Neural crest cell (in vitro differentiated cells): Measurements from ENCODE around the gene CDK17. TPM values are rescaled to one million over a fixed set of nuclear protein-coding genes. Genes with fewer than 3 reads are reported as not detected.
"Not testable (repeated sequence)": the region's sequence is repeated elsewhere in the genome, so short reads cannot be mapped to it uniquely, and the experiment has no call there.

Experiments used
- DNase-seq: peaks from one replicate; pipeline ENCODE4 v3.0.0; 2021; ENCODE audit warnings: low read depth, mixed read lengths, low spot score
- H3K27ac Mint-ChIP-seq: one replicate; pipeline ENCODE4 v1.8.0; 2021; ENCODE audit warnings: mild to moderate bottlenecking, mixed read lengths; ENCODE audit not compliant: unreplicated experiment
- H3K27me3 Mint-ChIP-seq: 2 replicates; pipeline ENCODE4 v1.8.0; 2021; ENCODE audit warnings: low read depth, mild to moderate bottlenecking, mixed read lengths
- H3K36me3 Mint-ChIP-seq: 2 replicates; pipeline ENCODE4 v1.8.0; 2021; ENCODE audit warnings: low read depth, mild to moderate bottlenecking, mixed read lengths
- H3K4me1 Mint-ChIP-seq: 2 replicates; pipeline ENCODE4 v1.8.0; 2021; ENCODE audit warnings: mixed read lengths
- H3K4me3 Mint-ChIP-seq: one replicate; pipeline ENCODE4 v1.8.0; 2021; ENCODE audit warnings: mild to moderate bottlenecking, mixed read lengths
- H3K9me3 Mint-ChIP-seq: 2 replicates; pipeline ENCODE4 v1.8.0; 2021; ENCODE audit warnings: mixed read lengths
- total RNA-seq: library from RNA; stranded (reverse); gene quantifications from 2 replicates; pipeline ENCODE4 v1.2.1, GENCODE V29; 2021
- TF ChIP-seq, protein P1 (sequence below): fragments of 200-600 bp; sonication (generic); conservative IDR thresholded peaks from 2 replicates; pipeline ENCODE4 v1.5.0; 2021; ENCODE audit warnings: antibody characterized with exemption, mild to moderate bottlenecking

CDK17 gene
- total RNA-seq, 1 donor from 2014 or later: 33.4 TPM

DNA sequence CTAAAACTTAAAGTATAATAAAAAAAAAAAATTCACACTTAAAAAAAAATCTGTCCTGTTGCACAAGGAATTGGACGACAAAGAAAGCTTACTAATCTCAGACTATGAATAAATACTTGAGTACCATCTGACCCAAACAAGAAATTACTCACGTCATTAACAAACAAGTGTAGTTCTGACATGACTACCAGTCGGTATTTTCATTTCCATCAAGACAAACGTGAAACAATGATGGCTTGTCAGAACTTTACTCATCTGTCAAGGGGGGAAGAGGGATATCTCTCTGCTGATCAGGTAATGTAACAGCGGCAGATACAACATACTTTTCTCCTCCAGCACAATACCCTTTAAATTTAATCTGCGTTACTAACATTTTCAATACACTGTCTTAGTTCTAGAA, 78.3 kb downstream of the CDK17 start:
- Mint-ChIP-seq H3K4me1 (no peaks in the 10 kb centered on the region), H3K27ac (no peak overlapping the region), H3K9me3 (peaks cover 6% of the 10 kb centered on the region), H3K4me3 (no peak overlapping the region), H3K27me3 (no peaks in the 10 kb centered on the region), H3K36me3 (peaks cover 29% of the 10 kb centered on the region)
- DNase-seq: no peak
- TF ChIP-seq, protein P1, sequence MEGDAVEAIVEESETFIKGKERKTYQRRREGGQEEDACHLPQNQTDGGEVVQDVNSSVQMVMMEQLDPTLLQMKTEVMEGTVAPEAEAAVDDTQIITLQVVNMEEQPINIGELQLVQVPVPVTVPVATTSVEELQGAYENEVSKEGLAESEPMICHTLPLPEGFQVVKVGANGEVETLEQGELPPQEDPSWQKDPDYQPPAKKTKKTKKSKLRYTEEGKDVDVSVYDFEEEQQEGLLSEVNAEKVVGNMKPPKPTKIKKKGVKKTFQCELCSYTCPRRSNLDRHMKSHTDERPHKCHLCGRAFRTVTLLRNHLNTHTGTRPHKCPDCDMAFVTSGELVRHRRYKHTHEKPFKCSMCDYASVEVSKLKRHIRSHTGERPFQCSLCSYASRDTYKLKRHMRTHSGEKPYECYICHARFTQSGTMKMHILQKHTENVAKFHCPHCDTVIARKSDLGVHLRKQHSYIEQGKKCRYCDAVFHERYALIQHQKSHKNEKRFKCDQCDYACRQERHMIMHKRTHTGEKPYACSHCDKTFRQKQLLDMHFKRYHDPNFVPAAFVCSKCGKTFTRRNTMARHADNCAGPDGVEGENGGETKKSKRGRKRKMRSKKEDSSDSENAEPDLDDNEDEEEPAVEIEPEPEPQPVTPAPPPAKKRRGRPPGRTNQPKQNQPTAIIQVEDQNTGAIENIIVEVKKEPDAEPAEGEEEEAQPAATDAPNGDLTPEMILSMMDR: no peak

DNA sequence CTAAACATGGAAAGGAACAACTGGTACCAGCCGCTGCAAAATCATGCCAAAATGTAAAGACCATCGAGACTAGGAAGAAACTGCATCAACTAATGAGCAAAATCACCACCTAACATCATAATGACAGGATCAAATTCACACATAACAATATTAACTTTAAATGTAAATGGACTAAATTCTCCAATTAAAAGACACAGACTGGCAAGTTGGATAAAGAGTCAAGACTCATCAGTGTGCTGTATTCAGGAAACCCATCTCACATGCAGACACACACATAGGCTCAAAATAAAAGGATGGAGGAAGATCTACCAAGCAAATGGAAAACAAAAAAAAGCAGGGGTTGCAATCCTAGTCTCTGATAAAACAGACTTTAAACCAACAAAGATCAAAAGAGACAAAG, 82.4 kb downstream of the CDK17 start:
- H3K9me3 Mint-ChIP-seq, H3K4me3 Mint-ChIP-seq, H3K27ac Mint-ChIP-seq, H3K27me3 Mint-ChIP-seq, H3K4me1 Mint-ChIP-seq, DNase-seq: not testable (repeated sequence)
- peaks cover 16% of the 10 kb centered on the region for H3K36me3 Mint-ChIP-seq

DNA sequence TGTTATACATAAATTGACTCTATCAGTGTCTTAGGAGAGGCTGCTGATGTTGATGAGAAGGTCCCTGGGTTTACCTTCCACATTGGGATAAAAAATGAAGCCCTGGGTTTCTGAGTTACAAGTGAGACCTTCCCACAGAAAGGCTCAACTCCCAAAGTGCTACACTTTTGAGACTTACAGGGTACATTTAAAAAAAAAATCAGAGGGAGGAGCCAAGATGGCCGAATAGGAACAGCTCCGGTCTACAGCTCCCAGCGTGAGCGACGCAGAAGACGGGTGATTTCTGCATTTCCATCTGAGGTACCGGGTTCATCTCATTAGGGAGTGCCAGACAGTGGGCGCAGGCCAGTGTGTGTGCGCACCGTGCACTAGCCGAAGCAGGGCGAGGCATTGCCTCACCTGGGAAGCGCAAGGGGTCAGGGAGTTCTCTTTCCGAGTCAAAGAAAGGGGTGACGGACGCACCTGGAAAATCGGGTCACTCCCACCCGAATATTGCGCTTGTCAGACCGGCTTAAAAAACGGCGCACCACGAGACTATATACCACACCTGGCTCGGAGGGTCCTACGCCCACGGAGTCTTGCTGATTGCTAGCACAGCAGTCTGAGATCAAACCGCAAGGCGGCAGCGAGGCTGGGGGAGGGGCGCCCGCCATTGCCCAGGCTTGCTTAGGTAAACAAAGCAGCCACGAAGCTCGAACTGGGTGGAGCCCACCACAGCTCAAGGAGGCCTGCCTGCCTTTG, 84.3 kb downstream of the CDK17 start:
- peak; percentile 3 for DNase-seq
- not testable (repeated sequence) for H3K27me3 Mint-ChIP-seq, H3K9me3 Mint-ChIP-seq, H3K36me3 Mint-ChIP-seq, H3K4me1 Mint-ChIP-seq
- peak overlapping the region; percentile 96 for H3K4me3 Mint-ChIP-seq
- TF ChIP-seq, protein P1: peak; percentile 22
- peak overlapping the region; percentile 99 for H3K27ac Mint-ChIP-seq

DNA sequence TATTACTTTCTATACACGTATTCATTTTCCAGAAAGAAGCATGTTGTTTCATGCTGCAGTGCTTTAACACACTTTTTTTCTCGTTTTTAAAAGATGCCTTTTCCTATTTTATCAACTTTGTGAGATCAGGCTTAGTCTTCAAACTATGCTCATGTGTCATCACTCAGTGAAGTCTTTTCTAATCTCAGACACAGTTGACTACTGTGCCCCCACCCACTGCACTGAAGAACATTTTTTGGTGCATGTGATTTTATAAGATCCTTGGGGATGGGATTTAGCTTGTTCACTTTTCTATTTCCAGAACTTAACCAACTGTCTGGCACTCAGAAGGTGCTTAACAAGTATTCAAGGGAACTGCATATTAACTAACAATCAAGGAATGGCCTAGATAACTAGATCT, 85.5 kb downstream of the CDK17 start:
- Mint-ChIP-seq H3K4me1 (peaks cover 6% of the 10 kb centered on the region), H3K36me3 (peaks cover 7% of the 10 kb centered on the region), H3K4me3 (peak overlapping the region; percentile 38), H3K27ac (no peak overlapping the region), H3K9me3 (no peaks in the 10 kb centered on the region), H3K27me3 (no peaks in the 10 kb centered on the region)
- no peak for DNase-seq
- TF ChIP-seq, protein P1: no peak

DNA sequence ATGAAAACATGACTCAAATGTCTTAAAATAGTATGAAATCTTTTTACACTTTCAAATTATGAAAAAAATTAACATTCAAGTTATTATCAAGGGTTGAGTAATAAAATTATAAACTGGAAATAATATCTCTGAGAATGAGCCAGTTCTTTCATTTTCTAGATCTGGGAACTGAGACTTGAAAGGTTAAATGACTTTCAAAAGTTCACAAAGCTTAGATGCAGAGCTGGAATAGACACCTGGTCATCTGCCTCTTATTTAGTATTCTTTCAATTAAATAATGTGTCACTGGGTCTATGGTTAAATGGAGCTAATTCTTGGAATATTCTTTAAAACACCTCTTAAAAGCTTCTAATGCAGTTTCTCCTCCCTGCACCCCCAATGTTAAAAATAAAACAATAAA, 86.6 kb downstream of the CDK17 start:
- Mint-ChIP-seq H3K27me3 (no peaks in the 10 kb centered on the region), H3K9me3 (no peaks in the 10 kb centered on the region), H3K36me3 (peaks cover 7% of the 10 kb centered on the region), H3K4me3 (no peak overlapping the region), H3K4me1 (peaks cover 6% of the 10 kb centered on the region), H3K27ac (no peak overlapping the region)
- TF ChIP-seq, protein P1: no peak
- DNase-seq: no peak

DNA sequence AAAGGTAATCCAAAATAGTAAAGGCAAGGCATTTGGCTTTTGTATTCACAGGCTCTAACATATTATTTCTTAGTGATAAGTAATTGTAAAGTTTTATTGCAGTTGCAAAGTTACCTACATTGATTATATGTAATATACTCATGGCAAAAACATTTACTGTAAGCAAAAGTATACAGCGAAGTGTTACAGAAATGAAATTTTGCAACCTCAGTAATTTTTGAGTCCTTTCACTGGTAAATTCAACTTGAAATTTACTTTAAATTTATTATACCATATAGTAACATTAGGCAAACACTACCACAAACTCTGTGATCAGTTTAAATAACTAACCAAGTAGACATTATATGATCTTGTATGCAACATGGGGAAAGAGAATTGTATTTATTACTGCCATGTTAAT, 89.0 kb downstream of the CDK17 start:
- Mint-ChIP-seq H3K27ac (no peak overlapping the region), H3K4me1 (peaks cover 6% of the 10 kb centered on the region), H3K36me3 (peaks cover 5% of the 10 kb centered on the region), H3K4me3 (no peak overlapping the region), H3K9me3 (no peaks in the 10 kb centered on the region), H3K27me3 (no peaks in the 10 kb centered on the region)
- TF ChIP-seq, protein P1: no peak
- no peak for DNase-seq
